Activated CD8-positive, alpha-beta memory T cell treated with anti-CD3 and anti-CD28 coated beads, Interleukin-2, amount 50 U/mL, for 24 hours (primary cell): Measurements from ENCODE around the gene SLC29A4.

Experiments
- DNase-seq: peaks from one replicate; pipeline ENCODE4 v3.0.0-alpha.2; 2020; ENCODE audit errors: extremely low read depth

The SLC29A4 gene

GRCh38 chr7:5352440-5353010 is 69.8 kb downstream of the SLC29A4 start:
- DNase-seq, result no peak

- no peak for DNase-seq
Measured at GRCh38 chr7:5354460-5355232, 71.9 kb downstream of the SLC29A4 start.
